GM21526 (cell line): Measurements from ENCODE around the gene LHFPL2.

ENCODE experiments used
- ATAC-seq: cut with Tn5 transposase; IDR thresholded peaks from one replicate; pipeline ENCODE4 v1.9.1; 2021; ENCODE audit warnings: moderate library complexity; ENCODE audit not compliant: unreplicated experiment, low FRiP score

Gene LHFPL2

DNA sequence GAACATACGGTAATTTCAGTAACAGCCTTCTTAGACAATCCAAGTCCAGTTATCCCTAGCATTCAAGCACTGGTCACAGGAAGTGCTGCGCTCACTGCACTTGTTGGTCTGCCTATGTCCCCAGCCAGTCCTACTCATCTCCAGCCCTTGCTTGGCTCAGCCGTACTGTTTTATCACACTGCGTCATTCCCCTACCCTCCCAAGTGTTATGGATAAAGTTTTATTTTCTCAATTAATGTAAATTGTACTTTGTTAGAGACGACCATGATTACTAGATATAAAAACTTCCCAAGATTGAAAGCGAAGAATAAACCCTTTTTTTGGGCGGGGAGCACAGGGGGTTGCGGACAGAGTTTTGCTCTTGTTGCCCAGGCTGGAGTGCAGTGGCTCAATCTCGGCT is 49.6 kb downstream of the LHFPL2 start:
- no peak for ATAC-seq

DNA sequence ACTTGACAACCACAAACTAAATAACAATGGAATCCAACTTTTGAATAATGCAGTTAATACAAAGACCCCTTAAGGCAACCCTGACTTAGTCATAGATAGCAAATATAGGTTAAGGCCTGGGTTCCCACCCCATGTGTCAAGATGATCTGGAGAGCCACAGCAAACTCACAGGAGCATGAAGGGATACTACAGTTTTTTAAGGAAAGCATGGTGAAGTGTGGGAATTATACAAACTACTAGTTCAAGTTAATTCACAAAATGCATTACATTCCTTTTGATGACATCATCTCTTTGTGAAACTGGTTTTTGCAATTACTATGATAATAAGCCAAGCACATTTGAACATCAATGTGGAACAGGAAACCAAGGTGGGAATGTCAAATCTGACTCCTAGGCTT is 50.6 kb downstream of the LHFPL2 start:
- no peak for ATAC-seq

DNA sequence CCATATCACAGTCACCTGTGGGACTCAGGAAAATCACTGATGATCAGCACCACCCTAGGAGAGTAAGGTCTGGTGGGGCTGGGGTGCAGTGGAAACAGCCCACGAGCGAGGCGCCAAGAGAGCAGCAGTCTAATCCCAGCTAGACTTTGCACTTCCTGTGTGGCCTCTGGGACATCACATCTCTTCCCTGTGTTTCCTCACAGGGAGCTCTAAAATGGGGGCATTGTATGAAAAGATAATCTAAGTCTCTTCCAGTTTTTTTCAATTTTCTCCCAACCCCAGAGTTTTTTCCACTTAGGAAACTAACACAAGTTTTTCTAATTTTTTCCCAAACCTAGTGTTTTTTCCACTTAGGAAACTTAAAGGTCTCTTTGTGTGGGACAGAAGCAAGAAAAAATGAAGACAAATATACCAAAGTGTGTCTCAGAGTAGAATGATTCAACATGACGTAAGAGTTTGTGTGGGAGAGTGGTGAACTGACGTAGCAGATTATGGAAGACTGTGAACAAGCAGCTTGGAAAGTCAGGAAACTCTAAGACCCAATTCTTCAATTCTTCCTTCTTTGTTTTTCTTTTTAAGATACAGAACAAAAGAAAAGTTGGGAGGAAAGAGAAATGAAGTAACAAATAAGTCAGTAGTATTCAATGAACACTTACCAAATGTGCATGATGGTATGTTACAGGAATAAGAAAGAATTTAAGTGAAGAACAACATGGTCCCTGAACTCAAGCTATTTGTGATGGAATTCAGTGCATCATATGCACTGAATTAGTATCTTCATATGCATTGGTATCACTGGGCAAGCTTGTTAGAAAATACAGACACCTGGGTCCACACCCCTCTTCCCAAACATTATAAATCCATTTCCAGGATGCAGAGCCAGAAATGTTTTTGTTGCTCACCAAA is 51.3 kb downstream of the LHFPL2 start:
- no peak for ATAC-seq

DNA sequence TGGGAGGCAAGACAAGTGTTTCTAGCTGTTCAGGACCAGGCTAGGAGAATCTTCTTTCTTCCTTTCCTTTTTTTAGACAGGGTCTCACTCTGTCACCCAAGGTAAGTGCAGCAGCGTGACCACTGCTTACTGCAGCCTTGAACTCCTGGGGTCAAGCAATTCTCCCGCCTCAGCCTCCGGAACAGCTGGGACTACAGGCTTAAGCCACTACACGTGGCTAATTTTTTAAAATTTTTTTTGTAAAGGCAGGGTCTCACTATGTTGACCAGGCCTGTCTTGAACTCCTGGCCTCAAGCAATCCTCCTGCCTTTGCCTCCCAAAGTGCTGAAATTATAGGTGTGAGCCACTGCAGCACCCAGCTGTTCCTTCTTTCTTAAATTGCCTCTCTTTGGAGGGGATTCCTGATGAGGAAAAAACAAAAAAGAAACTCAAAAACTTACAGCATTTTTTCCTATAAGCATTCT is 53.1 kb downstream of the LHFPL2 start:
- no peak for ATAC-seq

DNA sequence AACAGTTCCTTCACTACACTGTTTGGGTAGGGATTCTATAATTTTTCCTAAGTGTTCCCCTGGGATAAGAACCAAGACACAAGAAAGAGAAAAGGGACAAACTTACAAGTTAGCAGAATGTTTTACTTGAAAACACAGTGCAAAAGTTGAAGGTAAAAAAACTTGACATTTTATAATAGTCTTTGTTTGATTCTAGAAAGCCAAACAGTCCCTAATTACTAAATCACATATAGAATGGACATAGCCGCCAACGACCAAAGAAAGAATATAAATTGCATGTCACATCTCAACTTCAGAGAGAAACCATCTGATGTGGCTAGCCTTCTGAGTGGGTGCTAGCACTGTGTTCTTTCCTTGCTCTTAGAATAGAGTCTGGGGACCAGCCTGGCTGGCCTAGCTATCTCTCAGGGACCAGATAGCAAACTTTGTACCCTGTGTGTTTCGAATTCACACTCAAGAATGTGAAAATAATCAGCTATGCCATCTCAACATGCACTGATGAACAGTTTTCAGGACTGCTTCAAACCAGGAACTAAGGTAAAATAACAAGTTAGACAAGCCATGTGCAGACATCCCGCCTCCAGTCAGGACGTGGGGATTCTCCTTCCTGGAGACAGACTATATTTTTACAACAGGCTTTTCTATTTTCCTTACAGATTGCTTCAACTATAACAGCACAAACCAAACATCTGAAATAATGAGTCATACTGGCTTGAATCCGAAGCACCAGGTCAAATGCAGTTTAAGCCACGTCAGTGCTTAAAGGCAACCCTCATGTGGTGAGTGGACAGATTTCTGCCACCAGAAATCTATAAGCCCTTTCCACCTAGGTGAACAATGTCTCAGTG is 53.7 kb downstream of the LHFPL2 start:
- no peak for ATAC-seq

DNA sequence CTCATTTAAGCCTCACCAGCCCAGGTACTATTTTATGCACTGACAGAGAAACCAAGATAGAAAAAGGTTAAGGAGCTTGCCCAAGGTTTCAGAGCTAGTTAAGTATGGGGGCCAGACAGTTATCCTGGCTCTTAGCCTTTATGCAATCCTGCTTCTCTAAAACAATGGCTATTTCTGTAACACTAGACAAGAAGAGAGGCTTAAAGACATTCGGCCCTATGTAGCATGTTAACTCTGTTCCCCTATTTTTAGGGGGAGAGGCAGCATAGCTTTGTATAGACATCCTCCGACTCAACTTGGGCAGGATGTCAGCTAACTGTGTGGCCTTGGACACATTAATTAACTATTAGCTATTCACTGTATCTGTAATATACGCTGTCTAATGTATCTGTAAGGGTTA is 54.6 kb downstream of the LHFPL2 start:
- ATAC-seq: no peak

DNA sequence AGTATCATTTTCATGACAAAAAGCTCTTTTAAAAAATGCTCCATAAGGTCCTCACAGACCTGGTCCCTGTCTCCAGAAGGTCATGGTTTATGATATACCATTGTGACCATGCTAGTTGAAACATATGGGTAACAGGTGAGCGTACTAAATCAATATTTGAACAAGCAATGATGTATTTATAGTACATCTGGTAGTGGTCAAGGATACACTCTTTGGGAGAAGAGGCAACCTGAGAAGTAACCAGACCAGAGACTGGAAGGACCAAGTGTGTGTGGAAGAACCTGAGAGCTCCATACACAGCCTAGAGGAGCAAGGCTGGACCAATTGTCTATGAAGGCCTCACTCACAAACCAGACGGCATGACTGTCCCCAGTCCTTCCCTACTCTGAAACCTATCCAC is 55.1 kb downstream of the LHFPL2 start:
- ATAC-seq: no peak

DNA sequence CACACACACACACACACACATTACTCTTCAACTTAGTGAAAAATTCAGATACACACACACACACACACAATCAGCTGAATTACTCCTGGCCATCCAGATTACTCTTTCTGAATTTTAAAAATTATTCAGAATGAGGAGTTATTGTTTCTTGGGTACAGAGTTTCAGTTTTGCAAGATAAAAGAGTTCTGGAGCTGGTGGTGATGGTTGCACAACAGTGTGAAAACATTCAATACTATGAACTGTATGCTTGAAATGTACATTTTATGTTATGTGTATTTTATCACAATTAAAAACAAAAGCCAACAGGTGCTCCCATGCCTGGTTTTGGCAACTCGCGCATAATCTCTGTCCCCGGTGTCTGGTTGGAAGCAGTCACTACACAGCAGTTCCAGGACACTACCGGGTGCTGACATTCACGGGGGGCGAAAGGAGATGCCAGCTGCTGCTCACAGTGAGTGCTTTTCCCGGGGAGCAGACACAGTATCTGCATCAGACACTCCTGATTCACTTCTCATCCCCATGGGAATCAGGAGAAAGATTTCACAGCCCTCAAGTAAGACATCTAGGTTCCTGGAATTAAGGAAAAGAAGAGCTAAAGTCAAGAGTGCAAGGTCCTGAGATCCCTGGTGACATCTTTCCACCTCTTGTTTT is 55.7 kb downstream of the LHFPL2 start:
- ATAC-seq: no peak

DNA sequence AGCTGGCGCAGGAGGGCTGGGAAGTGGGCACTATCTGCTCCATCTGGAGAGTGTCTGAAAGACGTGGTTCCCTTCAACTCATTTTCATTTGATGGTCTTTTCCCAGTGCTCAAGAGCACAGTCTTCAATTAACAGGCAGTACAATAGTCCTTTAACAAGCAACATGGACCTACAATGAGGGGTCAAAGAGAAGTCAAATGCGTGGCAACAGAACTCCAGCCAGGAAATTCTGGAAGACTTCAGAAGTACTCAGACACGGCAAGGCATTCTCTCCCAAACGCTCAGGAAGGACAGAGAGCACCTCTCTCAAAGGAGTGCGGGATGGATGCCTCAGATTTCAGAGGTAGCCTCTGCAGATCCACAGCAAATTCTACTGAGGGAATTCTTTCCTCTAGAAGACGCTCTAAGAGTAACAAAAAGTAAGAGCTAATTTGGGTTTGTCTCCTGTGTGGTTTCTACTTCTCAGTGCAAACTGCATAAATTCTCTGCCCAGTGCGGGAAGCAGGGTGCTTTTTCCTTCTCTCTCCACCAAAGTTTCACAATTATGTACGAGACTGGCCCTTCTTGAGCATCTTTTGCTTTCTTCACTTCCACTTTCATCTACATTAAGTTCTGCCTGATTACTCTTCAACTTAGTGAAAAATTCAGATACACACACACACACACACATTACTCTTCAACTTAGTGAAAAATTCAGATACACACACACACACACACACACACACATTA is 56.4 kb downstream of the LHFPL2 start:
- ATAC-seq: peak; percentile 65

DNA sequence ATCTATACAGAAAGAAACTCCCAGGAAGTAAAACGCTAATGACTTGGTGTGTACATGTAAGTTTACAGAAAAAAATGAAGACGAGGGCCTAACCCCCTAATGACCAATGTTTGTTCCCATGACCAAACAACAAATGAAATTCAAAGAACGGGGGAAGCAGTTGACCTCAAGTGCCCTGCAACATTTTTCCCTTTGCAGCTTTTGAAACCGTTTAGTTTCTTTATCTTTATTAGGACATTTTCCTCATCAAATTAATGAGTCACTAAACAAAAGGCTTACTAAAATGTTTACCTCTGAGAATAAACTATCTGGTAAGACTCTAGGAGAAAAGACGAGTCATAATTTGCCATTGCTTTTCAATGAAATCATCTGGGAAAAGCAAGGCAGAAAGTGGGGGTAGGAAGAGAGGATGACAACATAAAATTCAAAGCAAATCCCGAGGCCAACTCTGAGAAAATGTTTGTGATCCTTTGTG is 57.4 kb downstream of the LHFPL2 start:
- ATAC-seq: no peak

DNA sequence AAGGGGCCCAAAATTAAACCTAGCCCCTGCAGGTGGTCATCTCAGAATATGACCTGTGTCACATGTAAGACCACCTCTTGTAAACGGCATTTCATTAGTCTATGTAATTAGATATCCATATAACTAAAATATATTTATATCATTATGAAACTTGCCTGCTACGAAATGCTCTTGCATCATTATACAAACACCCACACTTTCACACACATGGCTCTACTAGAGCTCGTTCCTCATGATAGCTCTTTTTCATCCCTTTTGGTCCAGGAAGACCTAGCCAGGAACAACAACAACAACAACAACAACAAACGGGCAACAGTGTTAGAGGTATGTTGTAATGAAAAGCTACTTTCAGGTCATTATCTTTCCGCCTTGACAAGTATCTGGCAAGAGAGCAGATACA is 58.6 kb downstream of the LHFPL2 start:
- no peak for ATAC-seq

DNA sequence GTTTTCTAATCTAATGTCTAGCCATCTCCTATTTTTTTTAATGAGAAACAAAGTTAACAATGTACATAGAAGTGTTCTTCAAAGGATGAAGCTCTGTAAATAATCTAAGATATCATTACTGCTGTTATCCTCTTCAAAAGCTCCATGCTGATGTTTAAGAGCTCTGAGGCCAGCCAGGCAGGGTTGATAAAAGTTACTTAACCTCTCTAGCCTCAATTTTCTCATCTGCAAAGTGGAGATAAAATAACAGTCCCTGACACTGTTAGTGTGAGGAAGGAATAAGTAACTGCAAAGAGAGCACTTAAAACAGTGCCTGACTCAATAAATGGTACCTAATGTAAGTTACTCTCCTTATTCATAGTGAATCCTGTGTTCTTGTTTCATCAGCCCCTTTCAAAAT is 60.1 kb downstream of the LHFPL2 start:
- ATAC-seq: no peak

DNA sequence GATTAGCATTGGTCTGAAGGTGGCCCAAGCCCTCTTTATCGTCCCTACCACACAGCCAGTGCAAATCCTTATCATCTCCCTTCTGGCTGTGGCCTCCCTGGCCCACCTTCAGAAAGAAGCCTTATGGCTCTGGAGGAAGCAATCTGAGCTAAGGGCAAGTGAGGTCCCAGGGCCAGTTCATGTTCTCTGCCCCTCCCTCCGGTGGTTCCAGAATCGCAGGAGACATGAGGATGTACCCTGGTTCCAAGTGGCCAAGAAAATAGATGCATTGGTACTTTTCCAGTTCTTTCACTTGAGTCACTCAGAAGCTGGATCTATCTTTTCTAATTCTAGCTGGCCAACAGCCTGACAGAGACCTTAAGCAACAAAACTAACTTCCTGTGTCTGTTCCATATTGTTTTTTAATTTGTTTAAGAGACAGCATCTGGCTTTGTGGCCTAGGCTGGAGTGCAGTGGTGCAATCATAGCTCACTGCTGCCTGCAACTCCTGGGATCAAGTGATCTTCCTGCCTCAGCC is 60.7 kb downstream of the LHFPL2 start:
- no peak for ATAC-seq

DNA sequence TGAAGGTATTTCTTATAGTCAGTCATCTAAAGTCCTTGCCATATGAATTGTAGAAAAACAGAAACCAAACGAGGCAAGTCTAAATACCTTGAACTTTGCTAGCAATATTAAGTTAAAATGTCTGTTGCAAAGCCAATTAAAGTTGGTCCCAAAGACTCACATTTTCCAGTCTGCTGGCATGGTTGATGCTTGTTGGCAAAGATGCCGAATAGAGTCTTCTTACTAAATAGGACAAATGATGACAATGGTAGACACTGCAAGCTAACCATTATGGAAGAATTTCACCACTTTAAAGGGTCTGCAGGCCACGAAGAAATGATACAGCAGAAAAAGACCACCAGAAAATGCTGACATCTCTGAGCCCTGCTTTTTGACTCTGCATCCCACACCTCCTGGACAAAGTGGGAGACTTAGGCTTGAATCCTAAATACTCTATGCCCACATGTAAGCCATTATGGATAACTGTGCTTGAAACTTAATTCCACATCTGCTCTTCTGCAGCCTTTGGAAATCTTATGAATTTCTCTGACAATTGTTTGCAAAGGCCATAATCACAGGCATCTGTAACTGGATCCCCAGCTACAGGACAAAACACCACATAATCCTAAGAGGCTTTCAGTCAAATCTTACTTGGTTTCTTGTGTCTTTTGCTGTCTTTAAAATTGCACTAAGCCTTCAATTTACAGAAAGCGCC is 61.3 kb downstream of the LHFPL2 start:
- no peak for ATAC-seq

DNA sequence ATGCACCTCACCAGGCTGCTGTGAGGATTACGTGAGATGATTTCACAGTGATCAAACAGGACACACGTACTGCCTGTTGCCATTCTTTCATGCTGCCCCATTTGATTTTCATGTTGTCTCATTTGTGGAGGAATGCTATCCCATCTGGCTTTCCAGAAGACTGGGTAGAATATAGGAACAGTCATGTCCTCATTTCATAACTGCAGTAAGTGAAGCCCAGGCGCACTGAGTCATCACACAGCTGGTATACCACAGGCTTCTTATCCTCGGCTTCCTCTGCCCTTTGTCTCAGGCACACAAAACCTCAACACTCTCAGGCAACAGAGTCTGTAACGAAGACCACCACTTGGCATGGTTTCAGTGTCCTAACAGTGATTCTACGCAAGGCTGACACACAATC is 62.3 kb downstream of the LHFPL2 start:
- no peak for ATAC-seq

DNA sequence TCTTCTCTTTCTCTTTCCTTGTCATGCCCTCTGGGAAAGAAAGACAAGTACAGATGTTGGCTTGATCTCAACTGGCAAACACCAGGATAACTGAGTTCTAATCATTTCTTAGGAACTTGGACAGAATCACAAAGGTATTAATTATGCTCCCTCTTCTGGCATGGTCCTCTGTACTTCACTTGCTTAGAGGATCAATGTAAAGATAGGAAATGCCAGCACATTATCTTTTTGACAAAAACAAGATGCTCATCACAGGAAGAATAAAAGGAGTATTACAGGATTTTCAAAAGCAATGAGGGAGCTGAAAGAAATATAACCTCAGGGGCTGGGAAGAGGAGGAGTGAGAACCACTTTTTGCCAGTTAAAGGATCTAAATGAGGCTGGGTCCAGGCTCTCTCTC is 70.6 kb downstream of the LHFPL2 start:
- no peak for ATAC-seq

DNA sequence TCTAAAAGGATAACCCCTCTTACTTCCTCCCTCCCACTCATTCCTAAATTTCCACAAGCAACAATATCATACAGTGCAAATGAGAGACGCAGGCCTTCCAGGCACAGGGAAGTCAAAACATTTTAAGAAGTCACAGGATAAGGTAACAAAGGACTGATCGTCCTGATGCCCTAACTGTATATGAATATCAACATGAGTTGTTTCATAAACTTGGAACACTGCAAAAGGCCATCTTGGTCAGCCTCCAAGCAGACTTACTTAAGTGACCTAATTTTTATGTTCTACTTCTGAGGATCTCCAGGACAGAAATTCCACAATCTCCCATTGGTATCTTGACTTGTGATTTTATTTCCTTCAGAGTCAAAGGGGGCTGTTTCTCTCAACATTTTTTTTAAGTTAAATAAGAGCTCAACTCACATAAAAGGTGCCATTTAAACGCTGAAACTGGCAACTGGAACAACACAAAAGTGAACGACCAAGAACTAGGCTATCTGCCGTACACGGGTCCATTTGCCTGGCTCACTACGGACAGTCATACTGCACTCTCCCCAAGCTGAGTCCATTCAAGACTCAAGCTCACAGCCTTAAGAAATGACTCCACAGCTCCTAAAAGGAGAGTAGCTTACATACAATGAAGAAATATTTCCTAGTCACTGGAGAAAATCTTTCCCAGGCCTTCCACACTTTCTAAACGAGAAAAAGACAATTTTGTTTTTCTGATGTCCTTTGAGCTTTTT is 71.3 kb downstream of the LHFPL2 start:
- ATAC-seq: no peak

DNA sequence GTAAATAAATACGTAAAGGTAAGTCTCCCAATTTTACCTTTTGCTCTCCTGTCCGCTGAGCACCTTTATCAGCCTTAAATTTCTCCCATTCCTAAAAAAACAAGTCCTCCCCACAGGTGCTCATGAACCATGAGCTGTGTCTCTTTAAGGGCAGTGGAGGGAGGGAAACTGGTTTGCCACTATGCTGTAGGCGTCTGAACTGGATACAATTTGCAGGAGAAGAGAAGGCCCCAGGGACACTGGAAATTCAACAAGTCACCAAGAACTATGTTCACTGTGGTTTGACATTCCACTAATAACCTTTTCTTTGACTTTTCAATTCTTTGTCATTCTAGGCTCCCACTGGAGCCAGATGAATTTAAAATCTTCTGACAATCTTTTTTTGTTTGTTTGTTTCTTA is 72.2 kb downstream of the LHFPL2 start:
- no peak for ATAC-seq

DNA sequence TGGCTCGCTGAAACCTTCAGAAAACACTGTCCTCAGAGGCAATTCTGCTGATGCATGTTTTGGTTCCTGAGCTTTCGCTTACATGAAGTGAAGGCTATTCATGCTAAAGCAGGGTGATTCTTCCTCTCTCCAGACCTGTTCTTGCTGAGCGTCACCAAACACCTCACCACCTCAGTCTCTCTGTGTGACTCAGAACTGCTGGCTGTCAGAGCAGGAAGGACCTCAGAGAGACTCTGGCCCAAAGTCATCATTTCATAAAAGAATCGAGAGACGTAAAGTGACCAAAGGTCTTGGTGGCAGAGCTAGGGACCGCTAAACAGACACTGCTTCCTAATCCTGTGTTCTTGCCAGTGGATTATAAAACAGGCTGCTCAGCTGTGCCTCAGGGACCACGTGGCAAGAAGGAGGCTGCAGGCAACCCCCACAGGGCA is 73.8 kb downstream of the LHFPL2 start:
- ATAC-seq: peak; percentile 75
